ENCODE measurements around the gene NRXN2.

DNA sequence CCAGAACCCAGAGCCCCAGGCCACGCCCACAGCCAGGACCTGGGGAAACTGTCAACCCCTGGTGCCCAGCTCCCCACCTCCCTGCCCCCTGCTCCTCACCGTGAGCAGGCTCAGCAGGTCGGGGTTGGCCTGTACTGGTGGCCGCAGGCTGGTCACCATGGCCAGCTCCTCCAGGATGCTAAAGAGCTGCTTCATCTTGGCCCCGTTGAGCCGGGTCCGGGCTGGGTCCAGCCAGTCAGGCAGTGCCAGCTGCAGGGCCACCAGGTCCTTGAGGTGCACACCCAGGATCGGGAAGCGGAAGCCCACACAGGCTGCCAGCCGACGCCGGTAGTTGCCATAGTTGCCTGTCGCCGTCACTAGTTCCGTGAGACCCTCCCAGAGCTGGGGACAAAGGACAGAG is 13.7 kb upstream of the NRXN2 start:
- TF ChIP-seq, protein P1, sequence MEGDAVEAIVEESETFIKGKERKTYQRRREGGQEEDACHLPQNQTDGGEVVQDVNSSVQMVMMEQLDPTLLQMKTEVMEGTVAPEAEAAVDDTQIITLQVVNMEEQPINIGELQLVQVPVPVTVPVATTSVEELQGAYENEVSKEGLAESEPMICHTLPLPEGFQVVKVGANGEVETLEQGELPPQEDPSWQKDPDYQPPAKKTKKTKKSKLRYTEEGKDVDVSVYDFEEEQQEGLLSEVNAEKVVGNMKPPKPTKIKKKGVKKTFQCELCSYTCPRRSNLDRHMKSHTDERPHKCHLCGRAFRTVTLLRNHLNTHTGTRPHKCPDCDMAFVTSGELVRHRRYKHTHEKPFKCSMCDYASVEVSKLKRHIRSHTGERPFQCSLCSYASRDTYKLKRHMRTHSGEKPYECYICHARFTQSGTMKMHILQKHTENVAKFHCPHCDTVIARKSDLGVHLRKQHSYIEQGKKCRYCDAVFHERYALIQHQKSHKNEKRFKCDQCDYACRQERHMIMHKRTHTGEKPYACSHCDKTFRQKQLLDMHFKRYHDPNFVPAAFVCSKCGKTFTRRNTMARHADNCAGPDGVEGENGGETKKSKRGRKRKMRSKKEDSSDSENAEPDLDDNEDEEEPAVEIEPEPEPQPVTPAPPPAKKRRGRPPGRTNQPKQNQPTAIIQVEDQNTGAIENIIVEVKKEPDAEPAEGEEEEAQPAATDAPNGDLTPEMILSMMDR (IDR thresholded peaks at IDR 0.05), result no peak
- no peak for TF ChIP-seq POLR2A (IDR thresholded peaks at IDR 0.05)
